Mesothelial cell of epicardium (in vitro differentiated cells): ENCODE data around the gene MATK. TPM values are rescaled to one million over a fixed set of nuclear protein-coding genes. Genes with fewer than 3 reads are reported as not detected.

ENCODE experiments used
- DNase-seq, 2 experiments: peaks; one replicate each; pipeline ENCODE4 v3.0.0; 2021; ENCODE audit warnings: low spot score in 2 of 2; ENCODE audit not compliant: unreplicated experiment in 2 of 2
- H3K27ac Mint-ChIP-seq: 2 replicates; pipeline ENCODE4 v1.8.0; 2021; ENCODE audit warnings: mixed read lengths
- H3K27me3 Mint-ChIP-seq: 2 replicates; pipeline ENCODE4 v1.8.0; 2021; ENCODE audit warnings: low read depth, mixed read lengths
- H3K36me3 Mint-ChIP-seq: 2 replicates; pipeline ENCODE4 v1.8.0; 2021; ENCODE audit warnings: mixed read lengths
- H3K4me1 Mint-ChIP-seq: 2 replicates; pipeline ENCODE4 v1.8.0; 2021; ENCODE audit warnings: mixed read lengths
- H3K4me3 Mint-ChIP-seq: 2 replicates; pipeline ENCODE4 v1.8.0; 2021; ENCODE audit warnings: mild to moderate bottlenecking, moderate library complexity, mixed read lengths
- H3K9me3 Mint-ChIP-seq: 2 replicates; pipeline ENCODE4 v1.8.0; 2021; ENCODE audit warnings: mixed read lengths
- total RNA-seq: library from RNA; stranded (reverse); gene quantifications from 3 replicates; pipeline ENCODE4 v1.2.1, GENCODE V29; 2021
- TF ChIP-seq, protein P1 (sequence below): fragments of 200-600 bp; sonication (generic); IDR thresholded peaks from one replicate; pipeline ENCODE4 v1.5.0; 2021; ENCODE audit warnings: antibody characterized with exemption; ENCODE audit not compliant: unreplicated experiment

Gene MATK
- total RNA-seq, 1 donor from 2014 or later: 3.7 TPM

DNA sequence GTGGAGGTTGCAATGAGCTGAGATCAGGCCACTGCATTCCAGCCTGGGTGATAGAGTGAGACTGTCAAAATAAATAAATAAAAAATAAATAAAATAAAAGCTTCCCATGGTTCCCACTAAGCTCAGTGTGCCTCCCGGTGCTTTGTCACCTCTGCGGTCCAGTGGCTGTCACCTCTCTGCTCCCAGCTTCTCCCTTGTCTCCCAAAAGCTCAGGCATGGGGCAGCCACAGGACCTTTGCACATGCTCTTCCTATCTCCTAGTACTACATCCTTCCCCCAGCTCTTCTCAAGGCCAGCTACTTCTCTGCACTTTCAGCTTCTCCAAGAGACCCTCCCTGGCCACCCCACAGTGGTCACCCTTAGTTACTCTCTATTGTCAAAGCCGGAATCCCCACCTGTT, 7.6 kb upstream of the MATK start:
- TF ChIP-seq, protein P1, sequence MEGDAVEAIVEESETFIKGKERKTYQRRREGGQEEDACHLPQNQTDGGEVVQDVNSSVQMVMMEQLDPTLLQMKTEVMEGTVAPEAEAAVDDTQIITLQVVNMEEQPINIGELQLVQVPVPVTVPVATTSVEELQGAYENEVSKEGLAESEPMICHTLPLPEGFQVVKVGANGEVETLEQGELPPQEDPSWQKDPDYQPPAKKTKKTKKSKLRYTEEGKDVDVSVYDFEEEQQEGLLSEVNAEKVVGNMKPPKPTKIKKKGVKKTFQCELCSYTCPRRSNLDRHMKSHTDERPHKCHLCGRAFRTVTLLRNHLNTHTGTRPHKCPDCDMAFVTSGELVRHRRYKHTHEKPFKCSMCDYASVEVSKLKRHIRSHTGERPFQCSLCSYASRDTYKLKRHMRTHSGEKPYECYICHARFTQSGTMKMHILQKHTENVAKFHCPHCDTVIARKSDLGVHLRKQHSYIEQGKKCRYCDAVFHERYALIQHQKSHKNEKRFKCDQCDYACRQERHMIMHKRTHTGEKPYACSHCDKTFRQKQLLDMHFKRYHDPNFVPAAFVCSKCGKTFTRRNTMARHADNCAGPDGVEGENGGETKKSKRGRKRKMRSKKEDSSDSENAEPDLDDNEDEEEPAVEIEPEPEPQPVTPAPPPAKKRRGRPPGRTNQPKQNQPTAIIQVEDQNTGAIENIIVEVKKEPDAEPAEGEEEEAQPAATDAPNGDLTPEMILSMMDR: no peak
- peaks cover 38% of the 10 kb centered on the region for H3K27me3 Mint-ChIP-seq
- no peaks in the 10 kb centered on the region for H3K4me1 Mint-ChIP-seq
- DNase-seq: no peak
- H3K4me3 Mint-ChIP-seq: no peak overlapping the region
- no peak overlapping the region for H3K27ac Mint-ChIP-seq
- H3K9me3 Mint-ChIP-seq: peaks cover 11% of the 10 kb centered on the region
- no peaks in the 10 kb centered on the region for H3K36me3 Mint-ChIP-seq

DNA sequence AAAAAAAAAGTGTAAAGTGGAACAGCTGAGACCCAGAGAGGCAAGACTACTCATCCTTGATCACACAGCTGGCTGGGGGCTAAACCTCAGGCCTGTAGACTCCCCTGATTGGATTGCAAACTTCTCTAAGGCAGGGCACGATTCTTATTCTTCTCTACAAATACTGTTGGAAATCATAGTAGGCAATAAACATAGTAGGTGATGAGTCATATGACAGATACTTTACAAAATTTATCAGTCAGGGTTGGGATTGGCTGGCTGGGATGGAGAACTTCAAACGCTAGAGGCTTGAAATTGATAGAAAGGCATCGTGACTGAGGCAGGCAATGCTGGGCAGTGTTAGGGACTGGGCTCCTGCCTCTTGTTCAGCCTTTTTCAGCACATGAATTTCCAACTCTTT, 5.9 kb upstream of the MATK start:
- Mint-ChIP-seq H3K4me1 (no peaks in the 10 kb centered on the region), H3K27ac (no peak overlapping the region), H3K9me3 (peaks cover 11% of the 10 kb centered on the region), H3K27me3 (peaks cover 45% of the 10 kb centered on the region), H3K36me3 (no peaks in the 10 kb centered on the region), H3K4me3 (no peak overlapping the region)
- DNase-seq: no peak
- TF ChIP-seq, protein P1: no peak

DNA sequence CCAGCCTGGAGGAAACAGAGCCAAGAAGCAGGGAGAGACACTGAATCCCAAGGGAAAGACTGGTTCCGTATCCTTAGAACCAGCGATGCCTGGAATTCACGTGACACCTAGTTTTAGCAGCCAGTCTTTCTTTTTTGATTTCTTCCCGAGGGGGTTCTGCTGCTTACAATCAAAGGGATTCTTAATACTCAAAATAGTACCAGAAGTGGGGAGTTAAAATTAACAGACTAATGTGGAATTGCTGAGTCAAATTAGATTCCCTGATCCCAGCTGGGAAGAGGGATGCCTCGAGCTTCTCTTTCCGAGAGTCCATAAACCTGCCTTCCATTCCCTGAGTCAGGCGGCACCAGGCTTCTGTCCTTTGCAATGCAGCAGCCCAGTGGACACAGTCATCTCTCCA, 4.8 kb upstream of the MATK start:
- Mint-ChIP-seq H3K4me1 (no peaks in the 10 kb centered on the region), H3K27me3 (peaks cover 51% of the 10 kb centered on the region), H3K9me3 (peaks cover 4% of the 10 kb centered on the region), H3K4me3 (no peak overlapping the region), H3K36me3 (no peaks in the 10 kb centered on the region), H3K27ac (no peak overlapping the region)
- DNase-seq: no peak
- TF ChIP-seq, protein P1: no peak

DNA sequence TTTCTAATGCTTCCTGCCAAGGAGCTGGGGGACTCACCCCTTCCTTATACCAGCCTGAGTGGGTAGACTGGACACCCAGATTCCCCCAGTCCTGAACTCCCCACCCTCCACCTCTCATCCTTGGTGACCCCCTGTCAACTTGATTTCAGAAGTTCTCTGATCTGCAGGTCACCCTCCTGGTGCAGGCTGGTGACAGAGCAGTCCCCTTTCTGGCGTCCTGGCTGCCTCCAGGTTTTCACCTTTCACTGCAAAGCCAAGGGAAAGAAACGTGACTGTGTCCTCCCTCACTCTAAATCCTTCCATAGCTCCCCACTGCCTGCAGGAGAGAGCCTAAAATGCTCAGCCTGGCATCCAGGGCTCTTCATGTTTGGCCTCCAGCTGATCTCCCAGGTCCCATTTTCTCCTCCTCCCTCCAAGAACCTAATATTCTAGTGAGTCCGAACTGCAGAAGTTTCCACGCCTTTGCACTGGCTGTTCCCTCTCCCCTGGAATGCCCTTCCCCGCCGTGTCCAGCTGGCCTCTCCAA, 4.1 kb upstream of the MATK start:
- H3K27me3 Mint-ChIP-seq: peaks cover 57% of the 10 kb centered on the region
- H3K4me1 Mint-ChIP-seq: peaks cover 2% of the 10 kb centered on the region
- no peak overlapping the region for H3K27ac Mint-ChIP-seq
- H3K36me3 Mint-ChIP-seq: no peaks in the 10 kb centered on the region
- DNase-seq: no peak
- H3K4me3 Mint-ChIP-seq: no peak overlapping the region
- peaks cover 4% of the 10 kb centered on the region for H3K9me3 Mint-ChIP-seq
- TF ChIP-seq, protein P1: no peak

DNA sequence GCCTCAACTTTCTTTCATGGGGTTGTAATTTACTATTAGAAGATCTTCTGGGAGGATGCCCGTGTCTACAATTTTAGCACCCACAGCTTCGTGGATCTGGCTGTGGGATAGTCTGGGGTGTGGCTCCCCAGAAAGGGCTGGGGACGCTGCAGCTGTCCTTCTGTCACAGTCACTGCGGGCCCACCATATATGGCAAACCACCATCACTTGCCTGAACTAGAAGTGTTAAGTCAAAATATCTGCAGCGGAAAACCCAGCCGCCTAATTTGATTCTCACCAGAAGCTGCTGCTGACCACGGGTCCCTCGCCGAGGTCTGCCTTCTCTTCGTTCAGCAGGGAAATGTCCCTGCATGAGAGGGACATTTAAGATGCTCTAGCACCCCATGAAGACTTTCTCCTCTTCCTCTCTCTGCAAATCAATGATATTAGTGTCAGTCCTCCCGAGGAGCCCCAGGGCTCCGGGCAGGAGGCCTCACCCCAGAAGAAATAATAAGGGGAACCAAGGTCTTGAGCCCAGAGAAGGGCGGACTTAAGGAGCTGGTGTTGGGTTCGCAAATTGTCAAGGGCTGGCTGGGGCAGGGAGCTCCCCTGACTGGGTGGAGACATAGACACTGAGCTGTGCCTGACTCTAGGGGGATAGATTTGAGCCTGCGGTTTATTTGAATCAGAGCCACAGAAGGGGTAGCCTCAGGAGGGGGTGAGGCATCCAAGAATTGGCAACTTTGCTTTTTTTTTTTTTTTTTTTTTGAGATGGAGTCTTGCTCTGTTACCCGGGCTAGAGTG, 3.0 kb upstream of the MATK start:
- peaks cover 2% of the 10 kb centered on the region for H3K4me1 Mint-ChIP-seq
- no peak for DNase-seq
- H3K27ac Mint-ChIP-seq: no peak overlapping the region
- no peak overlapping the region for H3K4me3 Mint-ChIP-seq
- no peaks in the 10 kb centered on the region for H3K36me3 Mint-ChIP-seq
- peaks cover 4% of the 10 kb centered on the region for H3K9me3 Mint-ChIP-seq
- peaks cover 68% of the 10 kb centered on the region for H3K27me3 Mint-ChIP-seq
- TF ChIP-seq, protein P1: no peak
